Activated naive CD4-positive, alpha-beta T cell (primary cell): ENCODE measurements around the gene GLCE.

Source experiments
- DNase-seq, 4 experiments: peaks; one replicate each; lab custom pipeline; 2025; lab: John Stamatoyannopoulos, UW

The GLCE gene

GRCh38 chr15:69320977-69321554 is 160.6 kb downstream of the GLCE start:
- no peak for DNase-seq
